ENCODE data around the gene PBRM1. TPM values are rescaled to one million over a fixed set of nuclear protein-coding genes. Genes with fewer than 3 reads are reported as not detected.
A peak's percentile ranks its signal among the peaks of the same experiment; 100 is the strongest.

Gene PBRM1
- total RNA-seq, 1 donor from 2014 or later, result 88.6 TPM

- peaks cover 4% of the 10 kb centered on the region for H3K4me1 Mint-ChIP-seq (ENCODE audit: unreplicated experiment)
- H3K27me3 Mint-ChIP-seq, result no peaks in the 10 kb centered on the region
- no peak for DNase-seq (ENCODE audit: extremely low spot score, unreplicated experiment)
Measured at GRCh38 chr3:52547143-52547542, 138.6 kb downstream of the PBRM1 start.

GRCh38 chr3:52546111-52546901 lies 139.4 kb downstream of the PBRM1 start:
- no peaks in the 10 kb centered on the region for H3K9me3 Mint-ChIP-seq
- peaks cover 7% of the 10 kb centered on the region for H3K36me3 Mint-ChIP-seq
- H3K4me3 Mint-ChIP-seq, result no peak overlapping the region
- no peak for DNase-seq (ENCODE audit: extremely low spot score, unreplicated experiment)
- TF ChIP-seq CTCF (conservative IDR thresholded peaks at IDR 0.05), result no peak
- H3K27me3 Mint-ChIP-seq, result no peaks in the 10 kb centered on the region
- peaks cover 4% of the 10 kb centered on the region for H3K4me1 Mint-ChIP-seq (ENCODE audit: unreplicated experiment)
- no peak overlapping the region for H3K27ac Mint-ChIP-seq

More at GRCh38 chr3:52547143-52547542, 138.6 kb downstream of the PBRM1 start:
- Mint-ChIP-seq H3K4me3 (no peak overlapping the region), H3K9me3 (no peaks in the 10 kb centered on the region), H3K36me3 (peaks cover 4% of the 10 kb centered on the region), H3K27ac (no peak overlapping the region)
- no peak for TF ChIP-seq CTCF (conservative IDR thresholded peaks at IDR 0.05)

- Mint-ChIP-seq H3K9me3 (no peaks in the 10 kb centered on the region), H3K27ac (peak overlapping the region; percentile 65), H3K36me3 (peaks cover 8% of the 10 kb centered on the region), H3K27me3 (no peaks in the 10 kb centered on the region), H3K4me3 (no peak overlapping the region), H3K4me1 (ENCODE audit: unreplicated experiment) (peaks cover 4% of the 10 kb centered on the region)
- DNase-seq (ENCODE audit: extremely low spot score, unreplicated experiment), result no peak
- TF ChIP-seq CTCF (conservative IDR thresholded peaks at IDR 0.05), result no peak
Measured at GRCh38 chr3:52544937-52545336, 140.8 kb downstream of the PBRM1 start.

GRCh38 chr3:52541050-52541449 lies 144.7 kb downstream of the PBRM1 start:
- no peak for DNase-seq (ENCODE audit: extremely low spot score, unreplicated experiment)
- no peak overlapping the region for H3K4me3 Mint-ChIP-seq
- H3K27me3 Mint-ChIP-seq, result no peaks in the 10 kb centered on the region
- peaks cover 18% of the 10 kb centered on the region for H3K36me3 Mint-ChIP-seq
- H3K4me1 Mint-ChIP-seq (ENCODE audit: unreplicated experiment), result peaks cover 26% of the 10 kb centered on the region
- H3K9me3 Mint-ChIP-seq, result no peaks in the 10 kb centered on the region
- H3K27ac Mint-ChIP-seq, result no peak overlapping the region
- no peak for TF ChIP-seq CTCF (conservative IDR thresholded peaks at IDR 0.05)

- Mint-ChIP-seq H3K4me1 (ENCODE audit: unreplicated experiment) (peaks cover 35% of the 10 kb centered on the region), H3K36me3 (peaks cover 18% of the 10 kb centered on the region), H3K9me3 (no peaks in the 10 kb centered on the region), H3K27ac (peak overlapping the region; percentile 42), H3K4me3 (peak overlapping the region; percentile 24), H3K27me3 (no peaks in the 10 kb centered on the region)
- no peak for DNase-seq (ENCODE audit: extremely low spot score, unreplicated experiment)
- TF ChIP-seq CTCF (conservative IDR thresholded peaks at IDR 0.05), result no peak
Measured at GRCh38 chr3:52539010-52539653, 146.6 kb downstream of the PBRM1 start.
